ENCODE measurements around the gene PNRC2. TPM values are rescaled to one million over a fixed set of nuclear protein-coding genes. Genes with fewer than 3 reads are reported as not detected.

The PNRC2 gene
- total RNA-seq, 1 donor: 74.9 TPM

GRCh38 chr1:23922321-23922943 is 37.2 kb upstream of the PNRC2 start:
- no peak overlapping the region for H3K27ac ChIP-seq (ENCODE audit: low read depth, low read length)
- no peak overlapping the region for H3K4me3 ChIP-seq (ENCODE audit: insufficient read depth, low read length)
- DNase-seq (ENCODE audit: insufficient read length, low spot score, missing footprints): no peak
- peaks cover 7% of the 10 kb centered on the region for H3K4me1 ChIP-seq (ENCODE audit: insufficient read depth, low read length)
- no peak overlapping the region for H3K4me2 ChIP-seq (ENCODE audit: insufficient read depth, low read length)
- no peaks in the 10 kb centered on the region for H3K9me3 ChIP-seq (ENCODE audit: low read depth, low read length)
- no peaks in the 10 kb centered on the region for H3K36me3 ChIP-seq (ENCODE audit: insufficient read depth, low read length)
- H3K27me3 ChIP-seq (ENCODE audit: insufficient read depth, low read length): no peaks in the 10 kb centered on the region
- TF ChIP-seq, protein P1, sequence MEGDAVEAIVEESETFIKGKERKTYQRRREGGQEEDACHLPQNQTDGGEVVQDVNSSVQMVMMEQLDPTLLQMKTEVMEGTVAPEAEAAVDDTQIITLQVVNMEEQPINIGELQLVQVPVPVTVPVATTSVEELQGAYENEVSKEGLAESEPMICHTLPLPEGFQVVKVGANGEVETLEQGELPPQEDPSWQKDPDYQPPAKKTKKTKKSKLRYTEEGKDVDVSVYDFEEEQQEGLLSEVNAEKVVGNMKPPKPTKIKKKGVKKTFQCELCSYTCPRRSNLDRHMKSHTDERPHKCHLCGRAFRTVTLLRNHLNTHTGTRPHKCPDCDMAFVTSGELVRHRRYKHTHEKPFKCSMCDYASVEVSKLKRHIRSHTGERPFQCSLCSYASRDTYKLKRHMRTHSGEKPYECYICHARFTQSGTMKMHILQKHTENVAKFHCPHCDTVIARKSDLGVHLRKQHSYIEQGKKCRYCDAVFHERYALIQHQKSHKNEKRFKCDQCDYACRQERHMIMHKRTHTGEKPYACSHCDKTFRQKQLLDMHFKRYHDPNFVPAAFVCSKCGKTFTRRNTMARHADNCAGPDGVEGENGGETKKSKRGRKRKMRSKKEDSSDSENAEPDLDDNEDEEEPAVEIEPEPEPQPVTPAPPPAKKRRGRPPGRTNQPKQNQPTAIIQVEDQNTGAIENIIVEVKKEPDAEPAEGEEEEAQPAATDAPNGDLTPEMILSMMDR (IDR thresholded peaks at IDR 0.05; ENCODE audit: extremely low read depth, low read depth, low read length): no peak
- H2AFZ ChIP-seq (ENCODE audit: low read length): no peak overlapping the region
- H4K20me1 ChIP-seq (ENCODE audit: insufficient read depth, low read length): no peaks in the 10 kb centered on the region
- H3K79me2 ChIP-seq (ENCODE audit: insufficient read depth, low read length): no peaks in the 10 kb centered on the region

- H2AFZ ChIP-seq (ENCODE audit: low read length): peak overlapping the region; percentile 4
Measured at GRCh38 chr1:23923592-23924499, 35.8 kb upstream of the PNRC2 start.

DNA sequence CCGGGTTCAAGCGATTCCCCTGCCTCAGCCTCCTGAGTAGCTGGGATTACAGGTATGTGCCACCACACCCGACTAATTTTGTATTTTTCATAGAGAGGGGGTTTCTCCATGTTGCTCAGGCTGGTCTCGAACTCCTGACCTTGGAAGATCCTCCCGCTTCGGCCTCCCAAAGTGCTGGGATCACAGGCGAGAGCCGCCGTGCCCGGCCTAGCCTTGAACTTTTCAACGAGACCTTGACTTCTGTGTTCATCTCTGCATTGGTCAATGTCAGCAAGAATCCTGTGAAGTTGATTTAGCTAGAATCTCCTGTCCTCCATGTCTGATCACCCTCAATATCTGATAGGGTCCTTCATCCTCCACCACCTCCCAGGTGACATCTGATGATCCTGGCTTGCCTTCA is 35.0 kb upstream of the PNRC2 start:
- Histone ChIP-seq H3K4me1 (ENCODE audit: insufficient read depth, low read length) (peaks cover 7% of the 10 kb centered on the region), H3K79me2 (ENCODE audit: insufficient read depth, low read length) (no peaks in the 10 kb centered on the region), H3K27me3 (ENCODE audit: insufficient read depth, low read length) (no peaks in the 10 kb centered on the region), H4K20me1 (ENCODE audit: insufficient read depth, low read length) (no peaks in the 10 kb centered on the region), H3K9me3 (ENCODE audit: low read depth, low read length) (no peaks in the 10 kb centered on the region), H3K27ac (ENCODE audit: low read depth, low read length) (no peak overlapping the region), H3K4me2 (ENCODE audit: insufficient read depth, low read length) (no peak overlapping the region), H3K4me3 (ENCODE audit: insufficient read depth, low read length) (no peak overlapping the region), H2AFZ (ENCODE audit: low read length) (no peak overlapping the region), H3K36me3 (ENCODE audit: insufficient read depth, low read length) (no peaks in the 10 kb centered on the region)
- no peak for DNase-seq (ENCODE audit: insufficient read length, low spot score, missing footprints)
- TF ChIP-seq, protein P1 (IDR thresholded peaks at IDR 0.05; ENCODE audit: extremely low read depth, low read depth, low read length): no peak

More at GRCh38 chr1:23923592-23924499, 35.8 kb upstream of the PNRC2 start:
- H3K4me1 ChIP-seq (ENCODE audit: insufficient read depth, low read length): peaks cover 7% of the 10 kb centered on the region
- no peaks in the 10 kb centered on the region for H3K9me3 ChIP-seq (ENCODE audit: low read depth, low read length)
- no peaks in the 10 kb centered on the region for H3K79me2 ChIP-seq (ENCODE audit: insufficient read depth, low read length)
- TF ChIP-seq, protein P1 (IDR thresholded peaks at IDR 0.05; ENCODE audit: extremely low read depth, low read depth, low read length): no peak
- no peaks in the 10 kb centered on the region for H3K27me3 ChIP-seq (ENCODE audit: insufficient read depth, low read length)
- H3K27ac ChIP-seq (ENCODE audit: low read depth, low read length): no peak overlapping the region
- no peak overlapping the region for H3K4me3 ChIP-seq (ENCODE audit: insufficient read depth, low read length)
- H3K4me2 ChIP-seq (ENCODE audit: insufficient read depth, low read length): no peak overlapping the region
- H3K36me3 ChIP-seq (ENCODE audit: insufficient read depth, low read length): no peaks in the 10 kb centered on the region
- H4K20me1 ChIP-seq (ENCODE audit: insufficient read depth, low read length): no peaks in the 10 kb centered on the region
- DNase-seq (ENCODE audit: insufficient read length, low spot score, missing footprints): no peak

- no peaks in the 10 kb centered on the region for H3K36me3 ChIP-seq (ENCODE audit: insufficient read depth, low read length)
Measured at GRCh38 chr1:23925279-23925678, 34.3 kb upstream of the PNRC2 start.

More at GRCh38 chr1:23925279-23925678, 34.3 kb upstream of the PNRC2 start:
- Histone ChIP-seq H3K27ac (ENCODE audit: low read depth, low read length) (no peak overlapping the region), H3K4me1 (ENCODE audit: insufficient read depth, low read length) (peaks cover under 1% of the 10 kb centered on the region), H3K4me2 (ENCODE audit: insufficient read depth, low read length) (no peak overlapping the region), H2AFZ (ENCODE audit: low read length) (no peak overlapping the region), H4K20me1 (ENCODE audit: insufficient read depth, low read length) (no peaks in the 10 kb centered on the region), H3K27me3 (ENCODE audit: insufficient read depth, low read length) (no peaks in the 10 kb centered on the region), H3K9me3 (ENCODE audit: low read depth, low read length) (no peaks in the 10 kb centered on the region), H3K4me3 (ENCODE audit: insufficient read depth, low read length) (no peak overlapping the region), H3K79me2 (ENCODE audit: insufficient read depth, low read length) (no peaks in the 10 kb centered on the region)
- no peak for DNase-seq (ENCODE audit: insufficient read length, low spot score, missing footprints)
- TF ChIP-seq, protein P1 (IDR thresholded peaks at IDR 0.05; ENCODE audit: extremely low read depth, low read depth, low read length): no peak

Measured in osteoblast (primary cell).